MM.1S (cell line): ENCODE results near the gene SWT1.

Source experiments
- DNase-seq: peaks from one replicate; pipeline ENCODE4 v3.0.0-alpha.2; 2015
- H2AFZ ChIP-seq: fragments of 300-600 bp; sonication (generic); 2 replicates; pipeline ENCODE4 v1.6.0; 2016; ENCODE audit warnings: antibody characterized with exemption, low read length
- H3F3A ChIP-seq: fragments of 300-600 bp; sonication (generic); 2 replicates; pipeline ENCODE4 v1.6.1; 2016; ENCODE audit warnings: mild to moderate bottlenecking, antibody characterized with exemption, low read length, moderate library complexity, mixed read lengths; ENCODE audit not compliant: insufficient read depth
- H3K27ac ChIP-seq: fragments of 300-600 bp; sonication (generic); 2 replicates; pipeline ENCODE4 v1.5.1; 2016; ENCODE audit warnings: mild to moderate bottlenecking, low read length
- H3K27me3 ChIP-seq: fragments of 300-600 bp; sonication (generic); replicated peaks from 2 replicates; pipeline ENCODE4 v1.6.0; 2016; ENCODE audit warnings: low read length; ENCODE audit not compliant: insufficient read depth
- H3K36me3 ChIP-seq: fragments of 300-600 bp; sonication (generic); replicated peaks from 2 replicates; pipeline ENCODE4 v1.6.1; 2016; ENCODE audit warnings: mild to moderate bottlenecking, low read length, mixed read lengths; ENCODE audit not compliant: insufficient read depth
- H3K4me1 ChIP-seq: fragments of 300-600 bp; sonication (generic); 2 replicates; pipeline ENCODE4 v1.6.1; 2016; ENCODE audit warnings: low read length, mixed read lengths
- H3K4me2 ChIP-seq: fragments of 300-600 bp; sonication (generic); 2 replicates; pipeline ENCODE4 v1.6.0; 2016; ENCODE audit warnings: low read depth, low read length
- H3K4me3 ChIP-seq: fragments of 300-600 bp; sonication (generic); 2 replicates; pipeline ENCODE4 v1.5.1; 2016; ENCODE audit warnings: low read length, mixed read lengths
- H3K79me2 ChIP-seq: fragments of 300-600 bp; sonication (generic); 2 replicates; pipeline ENCODE4 v1.6.1; 2016; ENCODE audit warnings: mixed run types, low read length, mixed read lengths
- H3K9ac ChIP-seq: fragments of 300-600 bp; sonication (generic); 2 replicates; pipeline ENCODE4 v1.6.1; 2016; ENCODE audit warnings: low read length, mixed read lengths
- H3K9me2 ChIP-seq: fragments of 300-600 bp; sonication (generic); replicated peaks from 2 replicates; pipeline ENCODE4 v1.6.1; 2016; ENCODE audit warnings: mild to moderate bottlenecking, low read length, mixed read lengths; ENCODE audit not compliant: insufficient read depth
- H3K9me3 ChIP-seq: fragments of 300-600 bp; sonication (generic); replicated peaks from 2 replicates; pipeline ENCODE4 v1.6.1; 2016; ENCODE audit warnings: mild to moderate bottlenecking, low read length, mixed read lengths; ENCODE audit not compliant: insufficient read depth
- H4K20me1 ChIP-seq: fragments of 300-600 bp; sonication (generic); 2 replicates; pipeline ENCODE4 v1.6.1; 2016; ENCODE audit warnings: mild to moderate bottlenecking, low read length, moderate library complexity, mixed read lengths; ENCODE audit not compliant: insufficient read depth
- EZH2 ChIP-seq: fragments of 300-600 bp; sonication (generic); optimal IDR thresholded peaks from 2 replicates; pipeline ENCODE3; 2017; ENCODE audit warnings: low read depth, mild to moderate bottlenecking, antibody characterized with exemption, low read length, mixed read lengths
- EZH2phosphoT487 ChIP-seq: fragments of 300-600 bp; sonication (generic); IDR thresholded peaks from 2 replicates; pipeline ENCODE4 v1.6.1; 2018; ENCODE audit warnings: antibody characterized with exemption, low read length
- TF ChIP-seq, protein P1 (sequence below): fragments of 300-600 bp; sonication (generic); IDR thresholded peaks from 2 replicates; pipeline ENCODE4 v1.5.1; 2016; ENCODE audit warnings: antibody characterized with exemption, low read length, mixed read lengths

SWT1 gene, protein sequence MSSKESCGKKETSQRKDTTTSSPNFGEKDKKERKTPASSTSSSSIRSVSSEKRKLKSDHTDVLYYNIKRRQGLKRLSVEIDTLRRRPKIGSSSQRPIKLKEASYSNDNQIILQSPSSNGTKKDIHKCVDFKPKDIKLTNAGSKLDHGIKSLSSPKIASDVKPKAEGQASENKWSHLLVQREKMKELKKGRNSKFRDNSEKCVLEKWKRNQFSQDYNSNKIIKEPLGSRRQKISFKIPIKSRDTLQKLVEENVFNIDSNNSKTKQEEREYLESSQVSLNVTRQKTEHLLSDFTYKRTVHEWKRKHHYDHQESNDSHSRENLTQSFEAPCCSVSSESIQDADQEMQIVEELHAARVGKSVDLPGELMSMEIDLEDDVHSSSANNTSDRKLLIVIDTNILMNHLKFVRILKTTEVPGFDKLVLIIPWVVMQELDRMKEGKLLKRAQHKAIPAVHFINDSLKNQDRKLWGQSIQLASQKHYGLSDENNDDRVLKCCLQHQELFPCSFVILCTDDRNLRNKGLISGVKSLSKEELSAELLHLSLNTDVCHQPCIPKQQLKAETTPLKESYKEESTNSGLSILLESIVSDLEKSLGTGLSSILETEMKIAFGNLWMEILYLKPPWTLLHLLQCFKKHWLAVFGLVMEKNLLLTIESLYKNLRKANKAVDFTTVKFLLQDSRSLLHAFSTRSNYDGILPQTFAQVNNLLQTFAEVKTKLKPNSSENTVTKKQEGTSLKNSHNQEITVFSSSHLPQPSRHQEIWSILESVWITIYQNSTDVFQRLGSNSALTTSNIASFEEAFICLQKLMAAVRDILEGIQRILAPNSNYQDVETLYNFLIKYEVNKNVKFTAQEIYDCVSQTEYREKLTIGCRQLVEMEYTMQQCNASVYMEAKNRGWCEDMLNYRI

DNA sequence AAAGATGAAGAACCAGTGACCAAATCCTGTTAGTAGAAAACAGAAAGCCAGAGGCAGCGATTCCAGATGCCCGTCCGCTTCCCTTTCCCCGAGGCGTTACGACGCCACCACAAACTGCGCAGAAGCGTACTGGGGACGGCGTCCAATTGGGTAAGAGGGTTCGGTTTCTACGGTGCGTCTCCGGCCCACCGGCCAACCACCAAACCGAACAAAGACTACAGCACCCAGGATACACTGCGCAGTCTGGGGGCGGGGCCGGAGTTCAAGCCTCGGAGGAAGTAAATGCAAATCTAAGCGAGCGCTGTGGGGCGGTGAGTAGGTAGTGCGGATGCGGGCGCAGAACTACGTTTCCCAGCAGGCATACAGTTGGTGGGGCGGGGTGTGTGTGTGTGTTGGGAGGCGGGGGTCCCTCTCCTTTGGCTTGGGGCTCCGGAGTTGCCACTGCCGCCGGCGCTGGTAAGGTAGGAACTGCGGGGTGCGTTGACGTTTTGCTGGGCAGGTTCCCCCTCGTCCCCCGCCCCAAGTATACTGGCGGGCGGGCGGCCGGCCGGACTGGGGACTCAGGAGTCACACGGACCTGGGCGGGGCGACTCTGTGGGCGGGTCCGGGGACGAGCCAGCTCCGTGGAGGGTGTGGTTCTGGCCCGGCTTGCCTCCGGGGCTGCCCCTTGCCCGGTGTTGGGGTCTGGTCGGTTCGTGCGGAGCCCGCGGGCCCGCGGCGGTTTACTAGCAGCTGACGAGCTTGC lies at the start of gene SWT1, which contains the start of gene TRMT1L:
Gene SWT1, plus strand, starts transcription at position 314 of the 745 bp plus-strand sequence. CDS start 3,675 bp downstream, outside the sequence.
Gene TRMT1L, minus strand, starts transcription at position 100 of the 745 bp plus-strand sequence. CDS start 241 bp downstream, outside the sequence.
- peak within 1 kb of the TSS; percentile 87 for H3K4me3 ChIP-seq
- H3K27me3 ChIP-seq = no peaks in the 10 kb centered on the region
- no peaks in the 10 kb centered on the region for H3K9me3 ChIP-seq
- peaks cover 26% of the 10 kb centered on the region for H3F3A ChIP-seq
- peak within 1 kb of the TSS; percentile 74 for H3K27ac ChIP-seq
- H3K36me3 ChIP-seq = no peaks in the 10 kb centered on the region
- peak within 1 kb of the TSS; percentile 89 for H2AFZ ChIP-seq
- H3K4me1 ChIP-seq = peaks cover 44% of the 10 kb centered on the region
- TF ChIP-seq EZH2phosphoT487 = no peak
- TF ChIP-seq, protein P1, sequence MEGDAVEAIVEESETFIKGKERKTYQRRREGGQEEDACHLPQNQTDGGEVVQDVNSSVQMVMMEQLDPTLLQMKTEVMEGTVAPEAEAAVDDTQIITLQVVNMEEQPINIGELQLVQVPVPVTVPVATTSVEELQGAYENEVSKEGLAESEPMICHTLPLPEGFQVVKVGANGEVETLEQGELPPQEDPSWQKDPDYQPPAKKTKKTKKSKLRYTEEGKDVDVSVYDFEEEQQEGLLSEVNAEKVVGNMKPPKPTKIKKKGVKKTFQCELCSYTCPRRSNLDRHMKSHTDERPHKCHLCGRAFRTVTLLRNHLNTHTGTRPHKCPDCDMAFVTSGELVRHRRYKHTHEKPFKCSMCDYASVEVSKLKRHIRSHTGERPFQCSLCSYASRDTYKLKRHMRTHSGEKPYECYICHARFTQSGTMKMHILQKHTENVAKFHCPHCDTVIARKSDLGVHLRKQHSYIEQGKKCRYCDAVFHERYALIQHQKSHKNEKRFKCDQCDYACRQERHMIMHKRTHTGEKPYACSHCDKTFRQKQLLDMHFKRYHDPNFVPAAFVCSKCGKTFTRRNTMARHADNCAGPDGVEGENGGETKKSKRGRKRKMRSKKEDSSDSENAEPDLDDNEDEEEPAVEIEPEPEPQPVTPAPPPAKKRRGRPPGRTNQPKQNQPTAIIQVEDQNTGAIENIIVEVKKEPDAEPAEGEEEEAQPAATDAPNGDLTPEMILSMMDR = no peak
- no peak for TF ChIP-seq EZH2
- H4K20me1 ChIP-seq = no peaks in the 10 kb centered on the region
- peak within 1 kb of the TSS; percentile 81 for H3K4me2 ChIP-seq
- H3K79me2 ChIP-seq = peaks cover 42% of the 10 kb centered on the region
- H3K9me2 ChIP-seq = no peaks in the 10 kb centered on the region
- H3K9ac ChIP-seq = peak within 1 kb of the TSS; percentile 91
- peak; percentile 100 for DNase-seq

DNA sequence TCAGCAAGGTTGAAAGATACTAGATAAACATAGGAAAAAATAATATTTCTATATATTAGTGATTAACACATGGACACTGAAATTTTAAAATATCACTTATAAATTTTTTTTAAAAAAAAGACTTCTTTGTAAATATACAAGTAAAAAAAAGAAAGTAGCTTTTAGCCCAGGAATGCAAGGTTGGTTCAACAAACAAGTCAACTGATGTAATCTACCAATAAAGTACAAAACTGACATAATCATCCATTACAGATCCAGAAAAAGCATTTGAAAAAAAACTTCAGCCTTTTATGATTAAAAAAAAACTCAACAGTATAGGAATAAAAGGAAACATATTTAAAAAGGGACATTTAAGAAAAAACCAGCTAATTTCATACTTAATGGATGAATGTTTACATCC lies 48.6 kb upstream of the SWT1 start:
- Histone ChIP-seq H2AFZ (no peak overlapping the region), H3K4me1 (peaks cover 13% of the 10 kb centered on the region), H4K20me1 (no peaks in the 10 kb centered on the region), H3K36me3 (no peaks in the 10 kb centered on the region), H3K27me3 (no peaks in the 10 kb centered on the region), H3K9me3 (no peaks in the 10 kb centered on the region), H3K9ac (no peak overlapping the region), H3K27ac (no peak overlapping the region), H3K9me2 (no peaks in the 10 kb centered on the region), H3F3A (0 out of 2 replicates have a peak, but pooled peaks cover 4% of the 10 kb centered on the region), H3K4me3 (no peak overlapping the region), H3K79me2 (no peaks in the 10 kb centered on the region), H3K4me2 (no peak overlapping the region)
- DNase-seq = no peak
- no peak for TF ChIP-seq EZH2phosphoT487
- TF ChIP-seq EZH2 = no peak
- TF ChIP-seq, protein P1 = no peak

DNA sequence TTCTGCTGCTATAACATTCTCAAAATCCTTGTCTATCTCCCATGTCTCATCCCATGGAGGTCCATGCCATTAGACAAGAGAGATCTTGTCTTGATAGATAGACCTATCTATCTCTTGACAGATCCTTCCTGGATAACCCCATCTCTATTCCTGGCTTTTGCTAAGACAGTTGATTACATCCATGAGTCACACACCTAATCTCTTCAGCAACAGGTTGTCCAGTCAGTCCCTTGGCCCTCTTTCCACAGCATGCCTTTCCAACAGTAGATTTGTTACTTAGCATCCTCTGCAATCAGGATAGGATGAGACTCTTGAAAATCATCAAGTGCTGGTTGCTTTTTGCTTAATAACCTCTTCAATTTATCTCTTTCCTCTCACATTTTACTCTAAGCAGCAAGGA lies 46.8 kb upstream of the SWT1 start:
- Histone ChIP-seq H3K27ac (no peak overlapping the region), H3K27me3 (no peaks in the 10 kb centered on the region), H3K4me2 (no peak overlapping the region), H3K4me3 (no peak overlapping the region), H3K9me3 (no peaks in the 10 kb centered on the region), H3K9me2 (no peaks in the 10 kb centered on the region), H4K20me1 (no peaks in the 10 kb centered on the region), H3K4me1 (peaks cover 13% of the 10 kb centered on the region), H3K79me2 (no peaks in the 10 kb centered on the region), H3K9ac (no peak overlapping the region), H2AFZ (no peak overlapping the region), H3K36me3 (no peaks in the 10 kb centered on the region), H3F3A (0 out of 2 replicates have a peak, but pooled peaks cover 4% of the 10 kb centered on the region)
- TF ChIP-seq EZH2phosphoT487 = no peak
- TF ChIP-seq, protein P1 = no peak
- no peak for TF ChIP-seq EZH2
- no peak for DNase-seq
